Measurements from ENCODE around the gene TTC21B. TPM values are rescaled to one million over a fixed set of nuclear protein-coding genes. Genes with fewer than 3 reads are reported as not detected.

The TTC21B gene
- polyA plus RNA-seq, 2 donors = 3.0 to 3.2 TPM

- Histone ChIP-seq H3K27ac (ENCODE audit: low read depth in 2 of 2, low read length in 1 of 2) (no peak overlapping the region), H3K27me3 (ENCODE audit: control insufficient read depth in 1 of 2, insufficient read depth in 2 of 2, low read length in 2 of 2) (no peaks in the 10 kb centered on the region), H3K4me1 (ENCODE audit: control insufficient read depth in 2 of 2, insufficient read depth in 2 of 2, low read length in 1 of 2) (no peaks in the 10 kb centered on the region), H3K36me3 (ENCODE audit: control insufficient read depth in 2 of 2, insufficient read depth in 2 of 2, low read length in 1 of 2) (no peaks in the 10 kb centered on the region), H3K9me3 (ENCODE audit: control insufficient read depth in 2 of 2, insufficient read depth in 1 of 2, low read depth in 1 of 2, low read length in 1 of 2) (no peaks in the 10 kb centered on the region), H3K4me3 (ENCODE audit: low read depth in 1 of 2, low read length in 2 of 2) (no peak overlapping the region)
- 91 to 95% methylated on average over 4 of the region's 4 CpGs for WGBS, 2 donors
These were observed 20.2 kb downstream of the TTC21B start for GRCh38 chr2:165933211-165933910.

GRCh38 chr2:165927774-165928173, 25.8 kb downstream of the TTC21B start:
- H3K27me3 ChIP-seq (ENCODE audit: control insufficient read depth in 1 of 2, insufficient read depth in 2 of 2, low read length in 2 of 2) = no peaks in the 10 kb centered on the region
- H3K4me1 ChIP-seq (ENCODE audit: control insufficient read depth in 2 of 2, insufficient read depth in 2 of 2, low read length in 1 of 2) = no peaks in the 10 kb centered on the region
- no peaks in the 10 kb centered on the region for H3K36me3 ChIP-seq (ENCODE audit: control insufficient read depth in 2 of 2, insufficient read depth in 2 of 2, low read length in 1 of 2)
- no peak overlapping the region for H3K27ac ChIP-seq (ENCODE audit: low read depth in 2 of 2, low read length in 1 of 2)
- H3K9me3 ChIP-seq (ENCODE audit: control insufficient read depth in 2 of 2, insufficient read depth in 1 of 2, low read depth in 1 of 2, low read length in 1 of 2) = no peaks in the 10 kb centered on the region
- H3K4me3 ChIP-seq (ENCODE audit: low read depth in 1 of 2, low read length in 2 of 2) = no peak overlapping the region
- 97 to 99% methylated on average over 1 of the region's 1 CpG for WGBS, 2 donors

- 96 to 98% methylated on average over 1 of the region's 1 CpG for WGBS, 2 donors
- no peaks in the 10 kb centered on the region for H3K36me3 ChIP-seq (ENCODE audit: control insufficient read depth in 2 of 2, insufficient read depth in 2 of 2, low read length in 1 of 2)
- H3K4me3 ChIP-seq (ENCODE audit: low read depth in 1 of 2, low read length in 2 of 2) = no peak overlapping the region
- H3K4me1 ChIP-seq (ENCODE audit: control insufficient read depth in 2 of 2, insufficient read depth in 2 of 2, low read length in 1 of 2) = no peaks in the 10 kb centered on the region
- no peaks in the 10 kb centered on the region for H3K27me3 ChIP-seq (ENCODE audit: control insufficient read depth in 1 of 2, insufficient read depth in 2 of 2, low read length in 2 of 2)
- no peaks in the 10 kb centered on the region for H3K9me3 ChIP-seq (ENCODE audit: control insufficient read depth in 2 of 2, insufficient read depth in 1 of 2, low read depth in 1 of 2, low read length in 1 of 2)
- no peak overlapping the region for H3K27ac ChIP-seq (ENCODE audit: low read depth in 2 of 2, low read length in 1 of 2)
These were observed 26.2 kb downstream of the TTC21B start for GRCh38 chr2:165927353-165927752.

DNA sequence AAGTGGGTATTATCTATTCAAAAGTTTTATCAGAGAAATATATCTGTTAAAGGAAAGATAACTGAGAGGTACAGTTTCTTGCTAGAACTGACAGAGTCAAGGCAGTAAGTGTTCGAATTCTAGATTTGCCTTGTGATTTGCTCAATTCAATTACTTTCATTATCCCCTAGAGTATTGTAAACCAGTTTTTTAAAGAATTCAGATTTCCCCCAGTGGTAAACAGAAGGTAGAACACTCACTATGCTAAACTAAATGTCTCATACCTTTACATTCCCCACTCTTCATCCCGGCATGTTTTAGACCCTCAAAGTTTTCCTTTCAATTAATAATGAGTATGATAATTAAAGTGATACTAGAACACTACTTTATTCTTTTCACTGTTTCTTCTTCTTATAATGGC, 28.6 kb downstream of the TTC21B start:
- Histone ChIP-seq H3K36me3 (ENCODE audit: control insufficient read depth in 2 of 2, insufficient read depth in 2 of 2, low read length in 1 of 2) (no peaks in the 10 kb centered on the region), H3K4me3 (ENCODE audit: low read depth in 1 of 2, low read length in 2 of 2) (no peak overlapping the region), H3K4me1 (ENCODE audit: control insufficient read depth in 2 of 2, insufficient read depth in 2 of 2, low read length in 1 of 2) (no peaks in the 10 kb centered on the region), H3K9me3 (ENCODE audit: control insufficient read depth in 2 of 2, insufficient read depth in 1 of 2, low read depth in 1 of 2, low read length in 1 of 2) (no peaks in the 10 kb centered on the region), H3K27me3 (ENCODE audit: control insufficient read depth in 1 of 2, insufficient read depth in 2 of 2, low read length in 2 of 2) (no peaks in the 10 kb centered on the region), H3K27ac (ENCODE audit: low read depth in 2 of 2, low read length in 1 of 2) (no peak overlapping the region)
- 74 to 93% methylated on average over 2 of the region's 2 CpGs for WGBS, 2 donors

GRCh38 chr2:165920748-165921147, 32.8 kb downstream of the TTC21B start:
- peaks cover 0 to 3% of the 10 kb centered on the region in 2 donors for H3K36me3 ChIP-seq (ENCODE audit: control insufficient read depth in 2 of 2, insufficient read depth in 2 of 2, low read length in 1 of 2)
- H3K4me3 ChIP-seq (ENCODE audit: low read depth in 1 of 2, low read length in 2 of 2) = no peak overlapping the region
- 49 to 60% methylated on average over 1 of the region's 1 CpG for WGBS, 2 donors
- H3K27me3 ChIP-seq (ENCODE audit: control insufficient read depth in 1 of 2, insufficient read depth in 2 of 2, low read length in 2 of 2) = no peaks in the 10 kb centered on the region
- H3K9me3 ChIP-seq (ENCODE audit: control insufficient read depth in 2 of 2, insufficient read depth in 1 of 2, low read depth in 1 of 2, low read length in 1 of 2) = no peaks in the 10 kb centered on the region
- no peaks in the 10 kb centered on the region for H3K4me1 ChIP-seq (ENCODE audit: control insufficient read depth in 2 of 2, insufficient read depth in 2 of 2, low read length in 1 of 2)
- no peak overlapping the region for H3K27ac ChIP-seq (ENCODE audit: low read depth in 2 of 2, low read length in 1 of 2)

- Histone ChIP-seq H3K27me3 (ENCODE audit: control insufficient read depth in 1 of 2, insufficient read depth in 2 of 2, low read length in 2 of 2) (no peaks in the 10 kb centered on the region), H3K4me3 (ENCODE audit: low read depth in 1 of 2, low read length in 2 of 2) (no peak overlapping the region), H3K4me1 (ENCODE audit: control insufficient read depth in 2 of 2, insufficient read depth in 2 of 2, low read length in 1 of 2) (no peaks in the 10 kb centered on the region), H3K36me3 (ENCODE audit: control insufficient read depth in 2 of 2, insufficient read depth in 2 of 2, low read length in 1 of 2) (peaks cover 0 to 3% of the 10 kb centered on the region in 2 donors), H3K9me3 (ENCODE audit: control insufficient read depth in 2 of 2, insufficient read depth in 1 of 2, low read depth in 1 of 2, low read length in 1 of 2) (no peaks in the 10 kb centered on the region), H3K27ac (ENCODE audit: low read depth in 2 of 2, low read length in 1 of 2) (no peak overlapping the region)
These were observed 39.9 kb downstream of the TTC21B start for GRCh38 chr2:165913636-165914035.

- no peak overlapping the region for H3K4me3 ChIP-seq (ENCODE audit: low read depth in 1 of 2, low read length in 2 of 2)
- no peaks in the 10 kb centered on the region for H3K27me3 ChIP-seq (ENCODE audit: control insufficient read depth in 1 of 2, insufficient read depth in 2 of 2, low read length in 2 of 2)
- H3K4me1 ChIP-seq (ENCODE audit: control insufficient read depth in 2 of 2, insufficient read depth in 2 of 2, low read length in 1 of 2) = no peaks in the 10 kb centered on the region
- WGBS, 2 donors = 83 to 92% methylated on average over 2 of the region's 2 CpGs
- H3K36me3 ChIP-seq (ENCODE audit: control insufficient read depth in 2 of 2, insufficient read depth in 2 of 2, low read length in 1 of 2) = no peaks in the 10 kb centered on the region
- H3K27ac ChIP-seq (ENCODE audit: low read depth in 2 of 2, low read length in 1 of 2) = no peak overlapping the region
- H3K9me3 ChIP-seq (ENCODE audit: control insufficient read depth in 2 of 2, insufficient read depth in 1 of 2, low read depth in 1 of 2, low read length in 1 of 2) = no peaks in the 10 kb centered on the region
These were observed 41.6 kb downstream of the TTC21B start for GRCh38 chr2:165911981-165912380.

DNA sequence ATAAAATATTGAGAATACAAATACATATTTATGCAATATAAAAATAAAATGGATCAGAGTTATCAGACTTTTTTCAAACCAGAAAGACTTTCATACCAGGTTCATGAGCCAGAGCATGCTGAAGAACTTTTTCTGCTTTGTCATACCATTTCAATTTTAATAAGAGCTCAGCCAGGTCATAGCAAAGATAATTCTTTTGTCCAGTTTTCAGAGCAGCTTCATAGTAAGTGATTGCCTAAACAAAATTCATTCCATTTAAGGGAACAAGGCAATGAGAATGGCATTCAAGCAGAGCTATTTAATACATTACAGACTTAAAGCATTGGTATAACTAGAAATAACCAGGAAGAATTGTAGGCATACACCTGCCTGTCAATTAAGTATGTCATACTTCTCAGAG, 42.3 kb downstream of the TTC21B start:
- Histone ChIP-seq H3K4me1 (ENCODE audit: control insufficient read depth in 2 of 2, insufficient read depth in 2 of 2, low read length in 1 of 2) (no peaks in the 10 kb centered on the region), H3K27me3 (ENCODE audit: control insufficient read depth in 1 of 2, insufficient read depth in 2 of 2, low read length in 2 of 2) (no peaks in the 10 kb centered on the region), H3K27ac (ENCODE audit: low read depth in 2 of 2, low read length in 1 of 2) (no peak overlapping the region), H3K9me3 (ENCODE audit: control insufficient read depth in 2 of 2, insufficient read depth in 1 of 2, low read depth in 1 of 2, low read length in 1 of 2) (no peaks in the 10 kb centered on the region), H3K4me3 (ENCODE audit: low read depth in 1 of 2, low read length in 2 of 2) (no peak overlapping the region), H3K36me3 (ENCODE audit: control insufficient read depth in 2 of 2, insufficient read depth in 2 of 2, low read length in 1 of 2) (no peaks in the 10 kb centered on the region)

DNA sequence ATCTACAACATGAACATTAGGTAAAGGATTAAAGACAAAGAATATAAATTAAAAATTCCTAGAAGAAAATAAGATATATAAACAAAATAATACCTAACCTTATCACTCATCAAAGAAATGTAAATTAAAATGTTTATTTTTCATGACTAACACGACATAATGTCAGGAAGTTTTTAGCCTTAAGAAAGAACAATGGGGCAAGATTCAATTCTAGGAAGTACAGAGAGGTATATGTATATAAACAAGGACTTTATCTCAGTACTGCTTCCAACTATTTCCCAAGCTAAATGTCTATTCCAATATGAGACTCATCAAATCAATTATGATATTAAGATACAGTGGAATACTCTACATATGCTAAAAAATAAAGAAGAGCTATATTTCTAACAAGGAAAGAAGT, 44.1 kb downstream of the TTC21B start:
- Histone ChIP-seq H3K27me3 (ENCODE audit: control insufficient read depth in 1 of 2, insufficient read depth in 2 of 2, low read length in 2 of 2) (no peaks in the 10 kb centered on the region), H3K4me3 (ENCODE audit: low read depth in 1 of 2, low read length in 2 of 2) (no peak overlapping the region), H3K9me3 (ENCODE audit: control insufficient read depth in 2 of 2, insufficient read depth in 1 of 2, low read depth in 1 of 2, low read length in 1 of 2) (no peaks in the 10 kb centered on the region), H3K27ac (ENCODE audit: low read depth in 2 of 2, low read length in 1 of 2) (no peak overlapping the region), H3K4me1 (ENCODE audit: control insufficient read depth in 2 of 2, insufficient read depth in 2 of 2, low read length in 1 of 2) (no peaks in the 10 kb centered on the region), H3K36me3 (ENCODE audit: control insufficient read depth in 2 of 2, insufficient read depth in 2 of 2, low read length in 1 of 2) (no peaks in the 10 kb centered on the region)
- 40 to 48% methylated on average over 1 of the region's 1 CpG for WGBS, 2 donors

GRCh38 chr2:165905854-165906253, 47.7 kb downstream of the TTC21B start:
- WGBS, 2 donors = 81 to 98% methylated on average over 2 of the region's 2 CpGs

More at GRCh38 chr2:165905854-165906253, 47.7 kb downstream of the TTC21B start:
- no peaks in the 10 kb centered on the region for H3K9me3 ChIP-seq (ENCODE audit: control insufficient read depth in 2 of 2, insufficient read depth in 1 of 2, low read depth in 1 of 2, low read length in 1 of 2)
- no peaks in the 10 kb centered on the region for H3K27me3 ChIP-seq (ENCODE audit: control insufficient read depth in 1 of 2, insufficient read depth in 2 of 2, low read length in 2 of 2)
- no peak overlapping the region for H3K27ac ChIP-seq (ENCODE audit: low read depth in 2 of 2, low read length in 1 of 2)
- no peaks in the 10 kb centered on the region for H3K36me3 ChIP-seq (ENCODE audit: control insufficient read depth in 2 of 2, insufficient read depth in 2 of 2, low read length in 1 of 2)
- no peaks in the 10 kb centered on the region for H3K4me1 ChIP-seq (ENCODE audit: control insufficient read depth in 2 of 2, insufficient read depth in 2 of 2, low read length in 1 of 2)
- H3K4me3 ChIP-seq (ENCODE audit: low read depth in 1 of 2, low read length in 2 of 2) = no peak overlapping the region
